Measurements from ENCODE around the gene TOR1AIP2. TPM values are rescaled to one million over a fixed set of nuclear protein-coding genes. Genes with fewer than 3 reads are reported as not detected.

TOR1AIP2 gene
- total RNA-seq, 5 donors from 2014 or later (not counting 1 experiment from before 2014, with no cell fraction given): 39.6 to 65.9 (median 42.9) TPM

DNA sequence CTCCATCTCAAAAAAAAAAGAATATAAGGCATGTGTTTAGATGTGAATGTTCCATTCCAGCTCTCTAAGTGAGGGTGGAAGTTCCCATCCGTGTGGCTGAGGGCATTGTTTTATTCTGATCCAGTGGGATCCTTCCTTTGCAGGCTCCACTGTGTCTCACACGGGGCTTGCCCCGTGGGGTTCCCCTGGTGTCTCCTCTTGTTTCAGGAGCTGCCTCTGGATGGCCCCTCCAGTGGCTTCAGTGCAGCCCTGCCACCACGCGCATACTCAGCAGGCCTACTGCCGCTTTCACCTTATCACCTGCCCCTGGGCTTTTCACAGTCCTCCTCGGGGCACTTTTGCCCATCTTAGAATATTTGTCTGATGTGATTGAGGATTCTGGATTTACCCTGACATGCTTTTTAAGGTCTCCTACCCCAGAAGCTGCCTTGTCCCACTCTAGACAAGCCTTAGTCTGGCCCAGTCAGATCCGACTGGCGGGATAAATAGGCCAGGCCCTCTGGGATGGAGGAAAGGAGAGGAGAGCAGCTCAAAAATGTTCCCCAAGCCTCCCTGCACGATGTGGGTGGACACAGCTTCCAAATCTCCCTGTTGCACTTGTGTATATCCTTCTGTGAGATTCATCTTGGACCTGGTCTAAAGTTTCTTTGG lies 79.3 kb downstream of the TOR1AIP2 start:
- no peaks in the 10 kb centered on the region for H3K27me3 Mint-ChIP-seq
- Histone ChIP-seq H3K27ac (ENCODE audit: low read length) (no peak overlapping the region), H3K4me3 (ENCODE audit: control insufficient read depth in 1 of 2, extremely low read depth in 1 of 2, low read length in 1 of 2) (no peak overlapping the region), H3K4me1 (ENCODE audit: control insufficient read depth in 1 of 2, extremely low read depth in 1 of 2, insufficient read depth in 2 of 2, low read length in 2 of 2) (no peaks in the 10 kb centered on the region), H3K36me3 (ENCODE audit: control insufficient read depth in 2 of 2, extremely low read depth in 1 of 2, insufficient read depth in 1 of 2, low read length in 1 of 2) (no peaks in the 10 kb centered on the region), H3K27me3 (replicated peaks in 1 of 2; ENCODE audit: control insufficient read depth in 2 of 2, extremely low read depth in 1 of 2, insufficient read depth in 2 of 2, low read length in 1 of 2) (peaks cover 0 to 5% of the 10 kb centered on the region in 2 experiments), H3K9me3 (no peaks in the 10 kb centered on the region)
- ATAC-seq (replicated peaks in 1 of 4): no peak
- ChIA-PET CTCF (interaction anchor here (0.6 to 1.9 kb wide), 4 partner anchors 11 to 92 kb away, joined by 3 to 5 read pairs (median 3); no protein-coding TSS in a partner anchor), POLR2A (no interaction called here)
- no peaks in the 10 kb centered on the region for H3K36me3 Mint-ChIP-seq
- no peak overlapping the region for H3K4me3 Mint-ChIP-seq
- no peak overlapping the region for H3K27ac Mint-ChIP-seq
- 85% methylated on average over 5 of the region's 10 CpGs for WGBS (ENCODE audit: insufficient coverage)
- H3K4me1 Mint-ChIP-seq: no peaks in the 10 kb centered on the region
- no peaks in the 10 kb centered on the region for H3K9me3 Mint-ChIP-seq
- no peak for DNase-seq

- ATAC-seq (replicated peaks in 1 of 4) (no peak), DNase-seq (no peak)
- no peaks in the 10 kb centered on the region for H3K4me1 ChIP-seq (ENCODE audit: control insufficient read depth in 1 of 2, extremely low read depth in 1 of 2, insufficient read depth in 2 of 2, low read length in 2 of 2)
- no peak overlapping the region for H3K4me3 ChIP-seq (ENCODE audit: control insufficient read depth in 1 of 2, extremely low read depth in 1 of 2, low read length in 1 of 2)
- H3K4me1 Mint-ChIP-seq: no peaks in the 10 kb centered on the region
- 100% methylated on average over 1 of the region's 4 CpGs for WGBS (ENCODE audit: insufficient coverage)
- H3K27ac ChIP-seq (ENCODE audit: low read length): no peak overlapping the region
- no peaks in the 10 kb centered on the region for H3K9me3 Mint-ChIP-seq
- H3K36me3 ChIP-seq (ENCODE audit: control insufficient read depth in 2 of 2, extremely low read depth in 1 of 2, insufficient read depth in 1 of 2, low read length in 1 of 2): no peaks in the 10 kb centered on the region
- no peak overlapping the region for H3K4me3 Mint-ChIP-seq
- peaks cover 3 to 4% of the 10 kb centered on the region in 2 donors for H3K27me3 Mint-ChIP-seq
- H3K27me3 ChIP-seq (replicated peaks in 1 of 2; ENCODE audit: control insufficient read depth in 2 of 2, extremely low read depth in 1 of 2, insufficient read depth in 2 of 2, low read length in 1 of 2): peaks cover 0 to 4% of the 10 kb centered on the region in 2 experiments
- no peaks in the 10 kb centered on the region for H3K36me3 Mint-ChIP-seq
- H3K27ac Mint-ChIP-seq: no peak overlapping the region
- no peaks in the 10 kb centered on the region for H3K9me3 ChIP-seq
- CTCF ChIA-PET: no interaction called here
- POLR2A ChIA-PET: interaction anchor here in 1 of 2 donors (0.6 kb wide), 1 partner anchor 25 kb away, joined by 6 read pairs; no protein-coding TSS in a partner anchor
These were observed 82.9 kb downstream of the TOR1AIP2 start for GRCh38 chr1:179794669-179795068.

GRCh38 chr1:179794146-179794545 lies 83.5 kb downstream of the TOR1AIP2 start:
- no peak for ATAC-seq (replicated peaks in 1 of 4)
- H3K4me3 ChIP-seq (ENCODE audit: control insufficient read depth in 1 of 2, extremely low read depth in 1 of 2, low read length in 1 of 2): no peak overlapping the region
- H3K9me3 ChIP-seq: no peaks in the 10 kb centered on the region
- H3K9me3 Mint-ChIP-seq: no peaks in the 10 kb centered on the region
- no peak overlapping the region for H3K27ac Mint-ChIP-seq
- no peak overlapping the region for H3K27ac ChIP-seq (ENCODE audit: low read length)
- CTCF ChIA-PET: no interaction called here
- H3K27me3 ChIP-seq (replicated peaks in 1 of 2; ENCODE audit: control insufficient read depth in 2 of 2, extremely low read depth in 1 of 2, insufficient read depth in 2 of 2, low read length in 1 of 2): peaks cover 0 to 4% of the 10 kb centered on the region in 2 experiments
- H3K4me1 Mint-ChIP-seq: no peaks in the 10 kb centered on the region
- H3K36me3 Mint-ChIP-seq: no peaks in the 10 kb centered on the region
- H3K4me1 ChIP-seq (ENCODE audit: control insufficient read depth in 1 of 2, extremely low read depth in 1 of 2, insufficient read depth in 2 of 2, low read length in 2 of 2): no peaks in the 10 kb centered on the region
- peaks cover 3 to 9% of the 10 kb centered on the region in 2 donors for H3K27me3 Mint-ChIP-seq
- DNase-seq: no peak
- POLR2A ChIA-PET: interaction anchor here in 1 of 2 donors (0.6 kb wide), 1 partner anchor 26 kb away, joined by 6 read pairs; no protein-coding TSS in a partner anchor
- no CpG with 5 or more reads among the region's 1 CpG for WGBS (ENCODE audit: insufficient coverage)
- H3K4me3 Mint-ChIP-seq: no peak overlapping the region
- H3K36me3 ChIP-seq (ENCODE audit: control insufficient read depth in 2 of 2, extremely low read depth in 1 of 2, insufficient read depth in 1 of 2, low read length in 1 of 2): no peaks in the 10 kb centered on the region

DNA sequence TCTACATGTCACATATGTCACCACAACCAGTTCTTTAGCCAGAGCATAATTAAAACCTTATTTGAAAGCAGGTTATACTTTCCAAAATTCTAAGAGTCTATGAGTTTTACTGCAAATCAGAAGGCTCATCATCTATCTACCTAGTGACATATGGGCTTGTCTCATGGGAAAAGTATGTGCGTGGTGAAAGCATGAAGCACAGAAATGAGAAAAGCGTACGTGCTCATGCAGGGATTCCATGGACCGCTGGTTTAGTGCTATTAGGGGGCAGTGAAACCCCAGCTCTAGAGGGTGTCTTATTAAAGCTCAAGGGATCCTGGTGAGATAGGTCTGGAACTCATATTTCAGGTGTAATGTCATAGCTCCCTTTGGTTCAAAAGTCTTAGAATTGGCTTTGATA lies 84.3 kb downstream of the TOR1AIP2 start:
- no peak overlapping the region for H3K4me3 ChIP-seq (ENCODE audit: control insufficient read depth in 1 of 2, extremely low read depth in 1 of 2, low read length in 1 of 2)
- no peaks in the 10 kb centered on the region for H3K36me3 Mint-ChIP-seq
- H3K4me3 Mint-ChIP-seq: no peak overlapping the region
- CTCF ChIA-PET: no interaction called here
- no peak for ATAC-seq (replicated peaks in 1 of 4)
- no peaks in the 10 kb centered on the region for H3K36me3 ChIP-seq (ENCODE audit: control insufficient read depth in 2 of 2, extremely low read depth in 1 of 2, insufficient read depth in 1 of 2, low read length in 1 of 2)
- H3K4me1 ChIP-seq (ENCODE audit: control insufficient read depth in 1 of 2, extremely low read depth in 1 of 2, insufficient read depth in 2 of 2, low read length in 2 of 2): no peaks in the 10 kb centered on the region
- DNase-seq: no peak
- H3K27ac ChIP-seq (ENCODE audit: low read length): no peak overlapping the region
- peaks cover 0 to 4% of the 10 kb centered on the region in 2 experiments for H3K27me3 ChIP-seq (replicated peaks in 1 of 2; ENCODE audit: control insufficient read depth in 2 of 2, extremely low read depth in 1 of 2, insufficient read depth in 2 of 2, low read length in 1 of 2)
- no peaks in the 10 kb centered on the region for H3K9me3 ChIP-seq
- WGBS (ENCODE audit: insufficient coverage): 100% methylated on average over 4 of the region's 4 CpGs
- POLR2A ChIA-PET: interaction anchor here in 1 of 2 donors (0.7 kb wide), 1 partner anchor 32 kb away, joined by 4 read pairs; no protein-coding TSS in a partner anchor
- H3K4me1 Mint-ChIP-seq: no peaks in the 10 kb centered on the region
- peaks cover 4 to 9% of the 10 kb centered on the region in 2 donors for H3K27me3 Mint-ChIP-seq
- H3K27ac Mint-ChIP-seq: no peak overlapping the region
- no peaks in the 10 kb centered on the region for H3K9me3 Mint-ChIP-seq

Other genes starting within 250 kb of the TOR1AIP2 start
- gene FAM163A, start 134.5 kb downstream of the TOR1AIP2 start, total RNA-seq: under 1 TPM in 1 of 5 donors, not detected in 4; 0.25 TPM
- gene TOR1AIP1, start 4.5 kb upstream of the TOR1AIP2 start, total RNA-seq: 10 to 100 TPM; 41.1 to 60.3 (median 44.7) TPM
- gene CEP350, start 77.0 kb upstream of the TOR1AIP2 start, total RNA-seq: 10 to 100 TPM; 62.1 to 81.3 (median 72.3) TPM